ENCODE measurements around the gene EEIG1. TPM values are rescaled to one million over a fixed set of nuclear protein-coding genes. Genes with fewer than 3 reads are reported as not detected.
A peak's percentile ranks its signal among the peaks of the same experiment; 100 is the strongest.

Gene EEIG1
- total and polyA plus RNA-seq, 12 donors = 6.7 to 33.5 (median 23.5) TPM

DNA sequence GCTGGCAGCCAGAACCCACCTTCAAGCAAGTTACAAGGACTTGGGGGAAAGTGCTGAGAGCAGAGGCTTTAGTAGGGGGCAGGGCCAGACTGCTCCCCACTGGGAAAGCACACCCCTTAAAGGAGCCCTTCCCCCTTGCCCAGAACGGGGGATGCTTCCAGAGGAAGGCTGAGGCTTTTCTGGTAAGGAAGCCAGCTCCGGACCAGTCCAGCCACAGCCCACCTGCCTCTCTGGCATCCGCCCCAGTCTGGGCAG, 38.9 kb downstream of the EEIG1 start:
- Histone ChIP-seq H3K4me3 (no peak overlapping the region), H3K27me3 (no peaks in the 10 kb centered on the region), H3K4me1 (peaks cover 9 to 55% (median 23%) of the 10 kb centered on the region in 9 donors), H3K27ac (no peak overlapping the region), H3K36me3 (peaks cover 0 to 40% (median 9%) of the 10 kb centered on the region in 9 donors), H3K9me3 (no peaks in the 10 kb centered on the region)
- ATAC-seq (no peak), DNase-seq (no peak)
- intact Hi-C loops (cut with DNase I) = loop anchor here in 9 of 10 donors (2.0 to 10.0 kb wide), 6 partner anchors 39 to 175 kb away; partner anchors contain the start of gene EEIG1 (in 1 of the 9)
- no peak for TF ChIP-seq CTCF (IDR thresholded peaks at IDR 0.05)
- 61 to 87% methylated on average over 3 of the region's 3 CpGs for WGBS, 2 donors

GRCh38 chr9:127941062-127941960, 39.5 kb downstream of the EEIG1 start:
- no peaks in the 10 kb centered on the region for H3K27me3 ChIP-seq
- 84 to 88% methylated on average over 18 of the region's 18 CpGs for WGBS, 2 donors
- H3K9me3 ChIP-seq = no peaks in the 10 kb centered on the region
- ATAC-seq = no peak
- peak in 1 of 2 donors; percentile 3 for DNase-seq
- TF ChIP-seq CTCF (IDR thresholded peaks at IDR 0.05) = no peak
- no peak overlapping the region for H3K27ac ChIP-seq
- peaks cover 0 to 40% (median 9%) of the 10 kb centered on the region in 9 donors for H3K36me3 ChIP-seq
- intact Hi-C loops (cut with DNase I) = loop anchor here in 7 of 10 donors (5.0 to 10.0 kb wide), 3 partner anchors 101 to 176 kb away; no protein-coding TSS in a partner anchor
- H3K4me3 ChIP-seq = no peak overlapping the region
- peaks cover 15 to 55% (median 23%) of the 10 kb centered on the region in 9 donors for H3K4me1 ChIP-seq

DNA sequence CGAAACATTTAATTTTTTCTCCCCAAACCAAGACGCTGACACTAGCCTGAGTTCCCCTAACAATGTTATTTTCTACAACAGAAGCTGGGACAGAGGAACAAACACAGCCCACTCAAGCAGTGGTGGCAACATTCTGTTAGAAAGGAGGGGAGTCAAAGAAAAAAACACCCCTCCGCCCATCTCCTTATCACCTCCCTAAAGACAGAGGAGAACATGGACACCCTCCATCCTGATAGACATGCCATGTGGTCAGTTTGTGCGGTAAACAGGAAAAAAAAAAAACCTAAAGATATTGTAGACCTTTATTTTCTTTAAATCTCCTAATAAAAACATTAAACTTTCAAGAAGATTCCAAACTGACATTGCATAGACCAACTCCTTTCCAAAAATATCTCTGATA, 40.2 kb downstream of the EEIG1 start:
- no peak for TF ChIP-seq CTCF (IDR thresholded peaks at IDR 0.05)
- H3K4me3 ChIP-seq = no peak overlapping the region
- H3K27ac ChIP-seq = no peak overlapping the region
- peaks cover 0 to 40% (median 9%) of the 10 kb centered on the region in 9 donors for H3K36me3 ChIP-seq
- H3K9me3 ChIP-seq = no peaks in the 10 kb centered on the region
- ATAC-seq (no peak), DNase-seq (no peak)
- peaks cover 16 to 55% (median 23%) of the 10 kb centered on the region in 9 donors for H3K4me1 ChIP-seq
- intact Hi-C loops (cut with DNase I) = loop anchor here in 7 of 10 donors (5.0 to 10.0 kb wide), 3 partner anchors 102 to 177 kb away; no protein-coding TSS in a partner anchor
- H3K27me3 ChIP-seq = no peaks in the 10 kb centered on the region
- WGBS, 2 donors = 91 to 92% methylated on average over 4 of the region's 4 CpGs

DNA sequence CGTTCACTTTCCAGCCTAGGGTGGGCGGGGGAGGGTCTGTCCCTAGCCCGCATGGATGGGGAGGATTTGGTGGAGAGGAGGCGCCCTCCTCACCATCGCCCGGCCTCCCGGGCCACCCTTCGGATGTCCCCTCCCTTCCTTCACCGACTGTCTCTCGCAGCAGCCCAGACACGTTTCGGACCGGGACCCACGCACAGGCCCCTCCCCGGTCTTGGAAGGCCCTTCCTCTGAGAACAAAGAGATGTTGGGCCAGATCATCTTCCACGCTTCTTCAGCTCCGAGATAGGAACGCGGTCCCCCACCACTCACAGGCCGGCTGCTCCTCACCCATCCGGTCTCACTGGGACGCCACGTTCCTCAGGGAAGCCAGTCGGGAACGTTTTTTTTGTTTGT, 42.5 kb downstream of the EEIG1 start:
- peak overlapping the region in 9 of 10 donors; percentile 60 to 87 (median 76) for H3K4me3 ChIP-seq
- no peaks in the 10 kb centered on the region for H3K27me3 ChIP-seq
- peaks cover 15 to 44% (median 23%) of the 10 kb centered on the region in 9 donors for H3K4me1 ChIP-seq
- 25 to 29% methylated on average over 21 to 25 of the region's 25 CpGs for WGBS, 2 donors
- H3K27ac ChIP-seq = peak overlapping the region; percentile 22 to 88 (median 60)
- no peak for TF ChIP-seq CTCF (IDR thresholded peaks at IDR 0.05)
- DNase-seq = peak in 1 of 2 donors; percentile 31
- peak; percentile 10 to 64 (median 34) for ATAC-seq
- no peaks in the 10 kb centered on the region for H3K9me3 ChIP-seq
- intact Hi-C loops (cut with DNase I) = no loop called here
- H3K36me3 ChIP-seq = peaks cover 0 to 26% (median 0%) of the 10 kb centered on the region in 9 donors

Measured in heart right ventricle (tissue), 16 donors.